ENCODE data around the gene FKBP14. TPM values are rescaled to one million over a fixed set of nuclear protein-coding genes. Genes with fewer than 3 reads are reported as not detected.
A peak's percentile ranks its signal among the peaks of the same experiment; 100 is the strongest.

FKBP14 gene
- 42.4 to 48.0 TPM (median 45.5 TPM) in 3 replicates for total RNA-seq

GRCh38 chr7:30026229-30027064 is at the start of gene FKBP14:
Gene FKBP14 (minus strand): TSS chr7:30026702. CDS start chr7:30026508, 194 bp downstream.
- Mint-ChIP-seq H3K27ac (peak within 1 kb of the TSS; percentile 89), H3K4me1 (peaks cover 34% of the 10 kb centered on the region), H3K36me3 (no peaks in the 10 kb centered on the region), H3K27me3 (ENCODE audit: low read depth) (no peaks in the 10 kb centered on the region), H3K4me3 (no peak within 1 kb of the TSS), H3K9me3 (no peaks in the 10 kb centered on the region)
- TF ChIP-seq, protein P1, sequence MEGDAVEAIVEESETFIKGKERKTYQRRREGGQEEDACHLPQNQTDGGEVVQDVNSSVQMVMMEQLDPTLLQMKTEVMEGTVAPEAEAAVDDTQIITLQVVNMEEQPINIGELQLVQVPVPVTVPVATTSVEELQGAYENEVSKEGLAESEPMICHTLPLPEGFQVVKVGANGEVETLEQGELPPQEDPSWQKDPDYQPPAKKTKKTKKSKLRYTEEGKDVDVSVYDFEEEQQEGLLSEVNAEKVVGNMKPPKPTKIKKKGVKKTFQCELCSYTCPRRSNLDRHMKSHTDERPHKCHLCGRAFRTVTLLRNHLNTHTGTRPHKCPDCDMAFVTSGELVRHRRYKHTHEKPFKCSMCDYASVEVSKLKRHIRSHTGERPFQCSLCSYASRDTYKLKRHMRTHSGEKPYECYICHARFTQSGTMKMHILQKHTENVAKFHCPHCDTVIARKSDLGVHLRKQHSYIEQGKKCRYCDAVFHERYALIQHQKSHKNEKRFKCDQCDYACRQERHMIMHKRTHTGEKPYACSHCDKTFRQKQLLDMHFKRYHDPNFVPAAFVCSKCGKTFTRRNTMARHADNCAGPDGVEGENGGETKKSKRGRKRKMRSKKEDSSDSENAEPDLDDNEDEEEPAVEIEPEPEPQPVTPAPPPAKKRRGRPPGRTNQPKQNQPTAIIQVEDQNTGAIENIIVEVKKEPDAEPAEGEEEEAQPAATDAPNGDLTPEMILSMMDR (IDR thresholded peaks at IDR 0.05; ENCODE audit: unreplicated experiment), result no peak
- DNase-seq (ENCODE audit: low spot score in 2 of 2, unreplicated experiment in 2 of 2), result peak; percentile 91 to 93

DNA sequence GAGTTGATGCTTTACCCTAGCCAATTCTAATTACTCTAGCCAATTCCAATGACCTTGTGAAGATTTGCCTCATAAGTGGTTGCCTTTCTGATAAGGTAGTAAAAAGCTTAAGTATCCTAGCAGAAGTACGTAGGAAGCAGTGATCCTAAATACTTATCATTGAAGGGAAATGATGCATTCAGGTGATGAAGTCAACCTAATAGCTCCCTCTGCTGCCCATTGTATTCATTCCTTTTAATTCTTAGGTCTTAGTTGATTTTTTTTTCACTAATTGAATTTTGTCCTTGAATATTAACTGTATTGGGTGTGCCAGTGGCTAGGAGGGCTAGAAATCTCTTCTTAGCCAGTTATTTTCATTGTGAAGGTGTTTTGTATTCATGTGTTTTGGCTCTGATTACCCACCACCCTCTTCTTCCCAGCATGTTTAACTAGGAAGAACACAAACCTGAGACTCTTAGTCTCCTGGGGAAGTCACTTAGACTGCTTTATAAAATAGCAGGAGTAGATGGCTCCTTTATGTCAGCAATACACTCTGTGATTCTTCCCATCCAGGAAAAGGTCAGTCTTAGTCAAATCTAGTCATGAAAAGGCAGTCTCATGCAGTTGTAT is 48.0 kb upstream of the FKBP14 start:
- H3K27ac Mint-ChIP-seq, result no peak overlapping the region
- TF ChIP-seq, protein P1 (IDR thresholded peaks at IDR 0.05; ENCODE audit: unreplicated experiment), result peak; percentile 18
- no peak overlapping the region for H3K4me3 Mint-ChIP-seq
- H3K4me1 Mint-ChIP-seq, result no peaks in the 10 kb centered on the region
- peaks cover 18% of the 10 kb centered on the region for H3K36me3 Mint-ChIP-seq
- DNase-seq (ENCODE audit: low spot score in 2 of 2, unreplicated experiment in 2 of 2), result no peak
- H3K27me3 Mint-ChIP-seq (ENCODE audit: low read depth), result no peaks in the 10 kb centered on the region
- H3K9me3 Mint-ChIP-seq, result no peaks in the 10 kb centered on the region

GRCh38 chr7:30072735-30073134 is 46.2 kb upstream of the FKBP14 start:
- Mint-ChIP-seq H3K4me3 (no peak overlapping the region), H3K36me3 (peaks cover 24% of the 10 kb centered on the region), H3K27ac (no peak overlapping the region), H3K27me3 (ENCODE audit: low read depth) (no peaks in the 10 kb centered on the region), H3K9me3 (no peaks in the 10 kb centered on the region), H3K4me1 (no peaks in the 10 kb centered on the region)
- no peak for DNase-seq (ENCODE audit: low spot score in 2 of 2, unreplicated experiment in 2 of 2)
- TF ChIP-seq, protein P1 (IDR thresholded peaks at IDR 0.05; ENCODE audit: unreplicated experiment), result no peak

- Mint-ChIP-seq H3K4me1 (peaks cover 4% of the 10 kb centered on the region), H3K27me3 (ENCODE audit: low read depth) (no peaks in the 10 kb centered on the region), H3K4me3 (no peak overlapping the region), H3K36me3 (peaks cover 28% of the 10 kb centered on the region), H3K9me3 (no peaks in the 10 kb centered on the region), H3K27ac (no peak overlapping the region)
- DNase-seq (ENCODE audit: low spot score in 2 of 2, unreplicated experiment in 2 of 2), result no peak
- TF ChIP-seq, protein P1 (IDR thresholded peaks at IDR 0.05; ENCODE audit: unreplicated experiment), result no peak
These were observed 43.5 kb upstream of the FKBP14 start for GRCh38 chr7:30070052-30070451.

GRCh38 chr7:30069096-30069867 is 42.8 kb upstream of the FKBP14 start:
- Mint-ChIP-seq H3K4me3 (no peak overlapping the region), H3K27me3 (ENCODE audit: low read depth) (no peaks in the 10 kb centered on the region), H3K36me3 (peaks cover 28% of the 10 kb centered on the region), H3K9me3 (no peaks in the 10 kb centered on the region), H3K27ac (peak overlapping the region; percentile 66), H3K4me1 (peaks cover 4% of the 10 kb centered on the region)
- TF ChIP-seq, protein P1 (IDR thresholded peaks at IDR 0.05; ENCODE audit: unreplicated experiment), result no peak
- DNase-seq (ENCODE audit: low spot score in 2 of 2, unreplicated experiment in 2 of 2), result no peak
